ENCODE measurements around the gene TBC1D22A. TPM values are rescaled to one million over a fixed set of nuclear protein-coding genes. Genes with fewer than 3 reads are reported as not detected.
A peak's percentile ranks its signal among the peaks of the same experiment; 100 is the strongest.

TBC1D22A gene
- total RNA-seq, 1 donor from 2014 or later, result 34.1 TPM

- DNase-seq (no peak), ATAC-seq (peak; percentile 63 to 70)
- TF ChIP-seq CTCF (IDR thresholded peaks at IDR 0.05), result no peak
- no peaks in the 10 kb centered on the region for H3K9me3 ChIP-seq
- intact Hi-C loops (cut with DNase I), result no loop called here
- H3K4me1 ChIP-seq, result peaks cover 16% of the 10 kb centered on the region
- no peaks in the 10 kb centered on the region for H3K36me3 ChIP-seq
- no peak overlapping the region for H3K4me3 ChIP-seq
- H3K27me3 ChIP-seq (ENCODE audit: low read depth), result no peaks in the 10 kb centered on the region
- no peak overlapping the region for H3K27ac ChIP-seq
Observed at GRCh38 chr22:46843821-46844255, 81.4 kb downstream of the TBC1D22A start.

GRCh38 chr22:46844606-46845210 lies 82.3 kb downstream of the TBC1D22A start:
- Histone ChIP-seq H3K4me1 (peaks cover 16% of the 10 kb centered on the region), H3K27ac (no peak overlapping the region), H3K9me3 (no peaks in the 10 kb centered on the region), H3K4me3 (peak overlapping the region; percentile 4), H3K27me3 (ENCODE audit: low read depth) (no peaks in the 10 kb centered on the region), H3K36me3 (no peaks in the 10 kb centered on the region)
- intact Hi-C loops (cut with DNase I), result no loop called here
- ATAC-seq (no peak), DNase-seq (no peak)
- TF ChIP-seq CTCF (IDR thresholded peaks at IDR 0.05), result no peak

- TF ChIP-seq CTCF (IDR thresholded peaks at IDR 0.05), result peak; percentile 36
- peaks cover under 1% of the 10 kb centered on the region for H3K36me3 ChIP-seq
- intact Hi-C loops (cut with DNase I), result no loop called here
- peaks cover 16% of the 10 kb centered on the region for H3K4me1 ChIP-seq
- no peaks in the 10 kb centered on the region for H3K9me3 ChIP-seq
- ATAC-seq (no peak), DNase-seq (no peak)
- peak overlapping the region; percentile 6 for H3K4me3 ChIP-seq
- no peak overlapping the region for H3K27ac ChIP-seq
- no peaks in the 10 kb centered on the region for H3K27me3 ChIP-seq (ENCODE audit: low read depth)
Observed at GRCh38 chr22:46845296-46846149, 83.1 kb downstream of the TBC1D22A start.

GRCh38 chr22:46846150-46846831 lies 83.8 kb downstream of the TBC1D22A start:
- Histone ChIP-seq H3K36me3 (peaks cover 6% of the 10 kb centered on the region), H3K27me3 (ENCODE audit: low read depth) (no peaks in the 10 kb centered on the region), H3K4me3 (no peak overlapping the region), H3K9me3 (no peaks in the 10 kb centered on the region), H3K27ac (no peak overlapping the region), H3K4me1 (peaks cover 16% of the 10 kb centered on the region)
- ATAC-seq (no peak), DNase-seq (no peak)
- intact Hi-C loops (cut with DNase I), result no loop called here
- no peak for TF ChIP-seq CTCF (IDR thresholded peaks at IDR 0.05)

GRCh38 chr22:46846832-46847355 lies 84.4 kb downstream of the TBC1D22A start:
- H3K27me3 ChIP-seq (ENCODE audit: low read depth), result no peaks in the 10 kb centered on the region
- H3K36me3 ChIP-seq, result peaks cover 6% of the 10 kb centered on the region
- H3K27ac ChIP-seq, result no peak overlapping the region
- DNase-seq (no peak), ATAC-seq (no peak)
- intact Hi-C loops (cut with DNase I), result no loop called here
- TF ChIP-seq CTCF (IDR thresholded peaks at IDR 0.05), result no peak
- peaks cover 16% of the 10 kb centered on the region for H3K4me1 ChIP-seq
- no peaks in the 10 kb centered on the region for H3K9me3 ChIP-seq
- no peak overlapping the region for H3K4me3 ChIP-seq

Measured in lower lobe of right lung (tissue), 2 donors.